Right forelimb (tissue), 1 donor: ENCODE data around the gene SPATA31D3.
"Not testable (repeated sequence)": the region's sequence is repeated elsewhere in the genome, so short reads cannot be mapped to it uniquely, and the experiment has no call there.

Source experiments
- DNase-seq: peaks from one replicate; pipeline ENCODE4 v3.0.0-alpha.2; 2018

Gene SPATA31D3

GRCh38 chr9:81943393-81943792 lies at the start of gene SPATA31D3:
TSS of gene SPATA31D3 (plus strand) at chr9:81943500. CDS start at chr9:81943586, 86 bp downstream.
- not testable (repeated sequence) for DNase-seq

DNA sequence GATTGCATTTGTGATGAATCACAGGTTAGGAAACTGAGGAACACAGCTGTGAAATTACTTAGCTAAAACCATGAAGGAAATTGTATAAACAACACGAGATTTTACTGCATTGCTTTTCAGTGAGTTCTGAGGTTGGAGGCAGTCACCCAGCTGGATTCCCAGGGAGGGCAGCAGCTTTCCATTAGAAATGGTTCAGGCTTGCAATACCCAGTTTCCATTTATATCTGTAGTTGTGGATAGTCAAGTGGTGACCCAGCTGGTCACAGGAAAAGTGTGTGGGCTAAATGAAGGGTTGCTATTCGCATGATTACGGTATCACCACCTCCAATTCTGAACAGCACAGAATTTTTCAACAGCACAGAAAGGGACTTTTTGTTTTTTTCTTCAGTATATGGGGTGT lies 49.4 kb upstream of the SPATA31D3 start:
- no peak for DNase-seq

DNA sequence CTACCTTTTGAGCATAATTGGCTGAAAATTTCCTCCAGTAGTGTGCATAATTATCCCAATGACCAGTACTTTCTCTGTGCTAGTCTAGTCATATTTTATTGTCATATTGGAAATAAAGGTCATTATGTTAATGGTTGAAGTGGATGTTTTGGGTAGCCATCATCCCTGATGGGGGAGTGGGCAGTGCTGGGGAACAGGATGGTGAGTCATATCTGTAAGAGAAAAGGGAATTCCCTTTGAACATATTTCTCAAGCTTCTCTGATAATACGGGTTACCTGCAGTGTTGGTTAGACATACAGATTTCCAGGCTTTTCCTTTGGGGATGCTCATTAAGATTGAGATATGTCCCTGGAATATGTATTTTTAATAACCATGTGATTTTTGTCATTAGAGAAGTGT lies 48.4 kb upstream of the SPATA31D3 start:
- DNase-seq: no peak

DNA sequence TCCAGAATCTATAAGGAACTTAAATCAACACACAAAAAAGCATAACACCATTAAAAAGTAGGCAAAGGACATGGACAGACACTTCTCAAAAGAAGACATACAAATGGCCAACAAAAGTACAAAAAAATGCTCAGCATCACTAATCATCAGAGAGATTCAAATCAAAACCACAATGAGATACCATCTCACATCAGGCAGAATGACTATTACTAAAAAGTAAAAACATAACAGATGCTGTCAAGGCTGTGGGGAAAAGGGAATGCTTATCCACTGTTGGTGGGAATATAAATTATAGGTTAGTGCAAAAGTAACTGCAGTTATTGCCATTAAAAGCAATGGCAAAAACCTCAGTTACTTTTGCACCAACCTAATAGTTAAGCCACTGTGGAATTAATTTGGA lies 47.2 kb upstream of the SPATA31D3 start:
- DNase-seq: no peak

- no peak for DNase-seq
Observed at GRCh38 chr9:81898851-81899250, 44.4 kb upstream of the SPATA31D3 start.

- DNase-seq: no peak
Observed at GRCh38 chr9:81902196-81902595, 41.1 kb upstream of the SPATA31D3 start.

GRCh38 chr9:81902626-81903025 lies 40.7 kb upstream of the SPATA31D3 start:
- DNase-seq: no peak

DNA sequence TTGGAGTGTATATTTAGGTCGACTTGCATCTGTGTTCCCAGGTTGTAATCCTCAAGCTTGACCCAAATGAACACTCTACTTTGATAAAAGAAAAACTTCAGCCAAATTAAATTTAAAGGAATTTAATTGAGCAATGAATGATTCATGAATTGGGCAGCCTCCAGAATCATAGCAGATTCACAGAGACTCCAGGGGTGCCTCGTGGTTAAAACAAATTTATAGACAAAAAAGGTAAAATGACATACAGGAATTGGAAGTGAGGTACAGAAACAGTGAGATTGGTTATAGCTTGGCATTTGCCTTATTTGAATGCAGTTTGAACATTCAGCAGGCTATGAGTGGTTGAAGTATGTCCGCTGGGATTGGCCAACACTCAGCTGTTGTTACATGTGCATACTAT lies 36.6 kb upstream of the SPATA31D3 start:
- no peak for DNase-seq

- no peak for DNase-seq
Observed at GRCh38 chr9:81912135-81912534, 31.2 kb upstream of the SPATA31D3 start.

- DNase-seq: no peak
Observed at GRCh38 chr9:81915801-81916505, 27.3 kb upstream of the SPATA31D3 start.

DNA sequence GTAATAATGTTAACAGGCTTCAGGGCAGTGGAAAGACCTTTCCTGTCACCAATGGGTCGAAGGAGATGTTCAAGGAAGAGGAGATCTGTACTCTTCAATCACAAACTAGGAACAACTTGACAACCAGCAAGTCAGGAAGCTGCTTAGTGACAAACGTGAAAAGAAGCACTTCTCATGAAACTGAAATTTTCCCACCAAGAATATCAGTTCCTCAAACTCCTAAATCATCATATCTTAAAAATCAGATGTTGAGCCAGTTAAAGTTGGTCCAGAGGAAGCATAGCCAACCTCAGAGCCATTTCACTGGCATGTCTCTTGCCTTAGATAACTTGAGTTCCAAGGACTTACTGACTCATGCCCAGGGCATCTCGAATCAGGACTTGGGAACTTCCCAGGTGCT lies 24.8 kb upstream of the SPATA31D3 start:
- not testable (repeated sequence) for DNase-seq

DNA sequence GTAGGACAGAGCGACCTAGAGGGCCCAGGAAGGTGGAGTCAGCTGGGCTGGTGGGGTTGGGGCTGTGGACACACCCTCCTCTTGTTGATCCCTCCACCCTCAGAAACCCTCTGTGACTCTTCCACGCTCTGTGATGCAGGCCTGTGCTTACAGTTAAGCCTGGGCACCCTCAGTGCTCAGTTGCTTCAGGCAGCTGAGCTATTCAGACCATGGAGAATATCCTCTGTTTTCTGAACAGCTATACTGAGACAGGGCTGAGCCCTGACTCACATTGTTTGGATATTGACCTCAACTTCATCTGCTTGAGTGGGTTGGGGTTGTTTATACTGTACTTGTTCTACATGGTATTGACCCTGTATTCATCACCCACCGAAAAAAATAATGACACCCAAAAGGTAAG lies 15.0 kb upstream of the SPATA31D3 start, which contains the start of gene SPATA31D4:
SPATA31D4 (plus strand) TSS at position 124 of the 400 bp plus-strand sequence; CDS start at position 210, 86 bp downstream.
- DNase-seq: not testable (repeated sequence)

GRCh38 chr9:81930147-81930546 lies 13.2 kb upstream of the SPATA31D3 start:
- DNase-seq: not testable (repeated sequence)

GRCh38 chr9:81933547-81933946 lies 9.8 kb upstream of the SPATA31D3 start:
- DNase-seq: not testable (repeated sequence)

DNA sequence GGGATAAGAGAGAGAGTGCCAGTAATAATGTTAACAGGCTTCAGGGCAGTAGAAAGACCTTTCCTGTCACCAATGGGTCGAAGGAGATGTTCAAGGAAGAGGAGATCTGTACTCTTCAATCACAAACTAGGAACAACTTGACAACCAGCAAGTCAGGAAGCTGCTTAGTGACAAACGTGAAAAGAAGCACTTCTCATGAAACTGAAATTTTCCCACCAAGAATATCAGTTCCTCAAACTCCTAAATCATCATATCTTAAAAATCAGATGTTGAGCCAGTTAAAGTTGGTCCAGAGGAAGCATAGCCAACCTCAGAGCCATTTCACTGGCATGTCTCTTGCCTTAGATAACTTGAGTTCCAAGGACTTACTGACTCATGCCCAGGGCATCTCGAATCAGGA lies 5.3 kb downstream of the SPATA31D3 start:
- DNase-seq: not testable (repeated sequence)

- no peak for DNase-seq
Observed at GRCh38 chr9:81953096-81953495, 9.8 kb downstream of the SPATA31D3 start.

- no peak for DNase-seq
Observed at GRCh38 chr9:81955625-81956024, 12.3 kb downstream of the SPATA31D3 start.

GRCh38 chr9:81964218-81965171 lies 21.2 kb downstream of the SPATA31D3 start:
- DNase-seq: no peak

GRCh38 chr9:81968026-81968425 lies 24.7 kb downstream of the SPATA31D3 start:
- no peak for DNase-seq

DNA sequence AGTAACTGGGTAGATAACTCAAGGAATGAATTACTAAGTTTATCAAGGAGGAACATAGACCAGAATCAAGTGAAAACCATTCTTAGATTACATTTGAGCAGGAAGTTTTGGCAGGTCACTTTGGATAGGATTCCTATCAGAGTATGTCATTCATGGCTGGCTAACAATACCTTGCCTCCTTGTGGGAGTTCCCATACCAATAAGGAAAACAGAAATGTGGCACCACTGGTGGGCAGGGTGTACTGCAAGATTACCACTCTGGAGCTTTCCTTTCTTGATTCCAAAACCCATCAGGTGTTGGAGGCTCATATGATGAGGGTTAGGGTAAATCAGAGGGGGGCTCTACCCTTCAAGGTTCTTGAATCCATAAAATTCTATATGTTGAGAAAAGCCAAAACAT lies 26.7 kb downstream of the SPATA31D3 start:
- DNase-seq: no peak

GRCh38 chr9:81971727-81972126 lies 28.4 kb downstream of the SPATA31D3 start:
- DNase-seq: no peak

DNA sequence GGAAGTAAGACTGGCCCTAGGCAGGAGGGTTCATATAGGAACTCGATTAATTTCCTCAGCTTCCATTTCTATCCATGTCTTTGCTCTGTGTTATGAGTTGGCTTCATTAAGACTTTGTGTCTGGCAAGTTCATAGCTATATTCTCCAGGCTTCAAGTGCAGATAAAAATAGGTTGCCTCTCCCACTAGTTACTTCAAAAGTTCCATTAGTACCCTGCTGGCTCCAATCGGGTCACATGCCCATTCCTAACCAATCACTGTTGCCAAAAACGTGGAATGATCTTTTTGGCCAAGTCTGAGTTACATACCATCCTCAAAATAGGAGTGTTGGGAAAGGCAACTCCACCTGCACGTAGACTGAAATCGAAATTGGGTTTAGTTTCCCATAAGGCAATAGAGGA lies 31.5 kb downstream of the SPATA31D3 start:
- no peak for DNase-seq

DNA sequence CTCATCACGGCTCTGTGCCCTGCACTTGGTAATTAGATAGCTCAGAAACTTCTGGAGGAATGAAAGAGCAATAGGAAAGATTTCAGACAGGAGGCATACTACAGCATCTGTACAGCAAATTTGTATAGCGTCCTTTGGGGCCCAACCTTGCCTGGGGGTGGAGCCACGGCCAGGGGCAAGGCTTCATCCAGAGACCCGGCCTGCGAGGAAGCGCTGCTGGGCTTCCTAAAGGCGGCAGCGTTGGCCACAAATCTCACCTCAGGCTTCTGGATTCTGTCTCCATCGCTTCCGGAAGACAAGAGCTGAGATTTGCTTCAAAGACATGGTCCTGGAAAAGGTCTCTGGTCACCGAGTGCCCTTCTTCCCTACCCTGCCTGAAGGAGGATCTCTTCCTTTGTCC lies 33.1 kb downstream of the SPATA31D3 start:
- no peak for DNase-seq

GRCh38 chr9:81979196-81979595 lies 35.9 kb downstream of the SPATA31D3 start:
- DNase-seq: no peak
